HG03280 (cell line): ENCODE data around the gene LSM14B.
"Not testable (repeated sequence)": the region's sequence is repeated elsewhere in the genome, so short reads cannot be mapped to it uniquely, and the experiment has no call there.

ENCODE experiments used
- ATAC-seq: cut with Tn5 transposase; IDR thresholded peaks from one replicate; pipeline ENCODE4 v1.9.1; 2021; ENCODE audit warnings: mild to moderate bottlenecking, moderate library complexity; ENCODE audit not compliant: unreplicated experiment

Gene LSM14B

GRCh38 chr20:62121776-62122653, at the start of gene LSM14B:
TSS of gene LSM14B (plus strand) at chr20:62122475. CDS start at chr20:62122667, 192 bp downstream.
- peak; percentile 78 for ATAC-seq

GRCh38 chr20:62073323-62073722, 49.0 kb upstream of the LSM14B start:
- no peak for ATAC-seq

- no peak for ATAC-seq
Observed at GRCh38 chr20:62079166-62079565, 43.1 kb upstream of the LSM14B start.

- ATAC-seq = no peak
Observed at GRCh38 chr20:62080249-62080990, 41.9 kb upstream of the LSM14B start.

- no peak for ATAC-seq
Observed at GRCh38 chr20:62083312-62083711, 39.0 kb upstream of the LSM14B start.

- not testable (repeated sequence) for ATAC-seq
Observed at GRCh38 chr20:62084224-62084623, 38.1 kb upstream of the LSM14B start.

- no peak for ATAC-seq
Observed at GRCh38 chr20:62085206-62085605, 37.1 kb upstream of the LSM14B start.

GRCh38 chr20:62087227-62087626, 35.0 kb upstream of the LSM14B start:
- no peak for ATAC-seq

GRCh38 chr20:62087632-62088031, 34.6 kb upstream of the LSM14B start:
- ATAC-seq = no peak

GRCh38 chr20:62088258-62089127, 33.8 kb upstream of the LSM14B start:
- no peak for ATAC-seq

- no peak for ATAC-seq
Observed at GRCh38 chr20:62089393-62089792, 32.9 kb upstream of the LSM14B start.

- ATAC-seq = no peak
Observed at GRCh38 chr20:62096421-62097380, 25.6 kb upstream of the LSM14B start.

GRCh38 chr20:62097881-62098407, 24.3 kb upstream of the LSM14B start:
- ATAC-seq = no peak

- no peak for ATAC-seq
Observed at GRCh38 chr20:62101078-62101477, 21.2 kb upstream of the LSM14B start.

- no peak for ATAC-seq
Observed at GRCh38 chr20:62103508-62104233, 18.6 kb upstream of the LSM14B start.

GRCh38 chr20:62104234-62104789, 18.0 kb upstream of the LSM14B start:
- ATAC-seq = no peak

- ATAC-seq = no peak
Observed at GRCh38 chr20:62104791-62105345, 17.4 kb upstream of the LSM14B start.

GRCh38 chr20:62105592-62105991, 16.7 kb upstream of the LSM14B start:
- no peak for ATAC-seq
